HepG2 (cell line): ENCODE data around the gene PRPSAP2. TPM values are rescaled to one million over a fixed set of nuclear protein-coding genes. Genes with fewer than 3 reads are reported as not detected.

Source experiments
- ATAC-seq: fragments of 200-7000 bp; cut with Tn5 transposase; 3 replicates; pipeline ENCODE4 v1.9.1; 2020; ENCODE audit warnings: mild to moderate bottlenecking, moderate library complexity
- BruUV-seq: library from RNA; stranded (reverse); fragments of 400-500 nt; replicated peaks from 2 replicates; lab custom pipeline; 2021; lab: Mats Ljungman, UMichigan
- CTCF ChIA-PET: fragments of 300-600 bp; formaldehyde crosslinking; extraction: SDS; loops from one replicate; lab custom pipeline; 2021; ENCODE audit warnings: low total read pairs, inconsistent platforms, low intra/inter-chr PET ratio; lab: Yijun Ruan, JAX
- POLR2A ChIA-PET: fragments of 350-600 bp; sonication (Branson Sonifier 250); formaldehyde crosslinking; loops from one replicate; lab custom pipeline; 2020; ENCODE audit warnings: antibody characterized with exemption, inconsistent platforms; lab: Yijun Ruan, JAX
- DNase-seq: peaks from one replicate; pipeline ENCODE4 v3.0.0-alpha.2; 2015; ENCODE audit warnings: low spot score
- FAIRE-seq: peaks from 3 replicates; lab custom pipeline; 2011; peaks lifted over from hg19 to GRCh38; lab: Jason Lieb, UNC
- H2AFZ ChIP-seq: one replicate; pipeline ENCODE4 v1.6.1; 2011; ENCODE audit warnings: low read length, inconsistent platforms
- H3K27ac ChIP-seq: fragments of 300-600 bp; 3 replicates; pipeline ENCODE4 v1.8.0; 2011; ENCODE audit warnings: mixed run types, mild to moderate bottlenecking, mixed read lengths, low read length, inconsistent platforms; ENCODE audit not compliant: insufficient read depth; ENCODE audit errors: extremely low read length
- H3K27me3 ChIP-seq, 2 experiments: fragments of 200-600 bp in 1 of 2; 2 replicates in 1 of 2; 3 replicates in 1 of 2; pipeline versions ENCODE4 v1.6.0 to v1.8.0; 2011; ENCODE audit warnings: low read length in 2 of 2, mild to moderate bottlenecking in 2 of 2, moderate library complexity in 2 of 2, inconsistent platforms in 1 of 2; ENCODE audit not compliant: insufficient read depth in 2 of 2, control insufficient read depth in 1 of 2
- H3K36me3 ChIP-seq, 2 experiments: fragments of 200-600 bp in 1 of 2; replicated peaks in 1 of 2; 2 replicates in 1 of 2; 3 replicates in 1 of 2; pipeline versions ENCODE4 v1.5.1 to v1.8.0; 2011; ENCODE audit warnings: low read length in 2 of 2, inconsistent platforms in 1 of 2; ENCODE audit not compliant: insufficient read depth in 2 of 2, control insufficient read depth in 1 of 2
- H3K4me1 ChIP-seq: 2 replicates; pipeline ENCODE4 v1.5.1; 2012; ENCODE audit warnings: low read length, inconsistent platforms; ENCODE audit not compliant: insufficient read depth
- H3K4me2 ChIP-seq: 2 replicates; pipeline ENCODE4 v1.6.0; 2011; ENCODE audit warnings: low read depth, low read length, inconsistent platforms
- H3K4me3 ChIP-seq, 3 experiments: fragments of 200-600 bp in 1 of 3; sonication (generic), shearing (Covaris generic) in 1 of 3; replicated peaks in 1 of 3; 2 replicates each; pipeline ENCODE4 v1.5.1; 2011 to 2016; ENCODE audit warnings: low read length in 3 of 3, inconsistent platforms in 2 of 3, low read depth in 2 of 3, mild to moderate bottlenecking in 2 of 3, control low read depth in 1 of 3, mixed read lengths in 1 of 3; ENCODE audit not compliant: insufficient read depth in 1 of 3
- H3K79me2 ChIP-seq: one replicate; pipeline ENCODE4 v1.6.1; 2011; ENCODE audit warnings: low read length, inconsistent platforms; ENCODE audit not compliant: insufficient read depth
- H3K9ac ChIP-seq: 2 replicates; pipeline ENCODE4 v1.6.0; 2011; ENCODE audit warnings: mild to moderate bottlenecking, low read depth, low read length, inconsistent platforms; ENCODE audit not compliant: insufficient read depth
- H3K9me3 ChIP-seq: 2 replicates; pipeline ENCODE4 v1.5.1; 2012; ENCODE audit warnings: mild to moderate bottlenecking, low read length
- H4K20me1 ChIP-seq: 2 replicates; pipeline ENCODE4 v1.6.0; 2011; ENCODE audit warnings: inconsistent platforms, mild to moderate bottlenecking, low read length, moderate library complexity; ENCODE audit not compliant: insufficient read depth
- CEBPG ChIP-seq: IDR thresholded peaks from 2 replicates; pipeline ENCODE4 v1.6.1; 2016
- FOXJ3 ChIP-seq: sonication (generic); formaldehyde crosslinking; IDR thresholded peaks from 2 replicates; pipeline ENCODE4 v1.4.0; 2020; ENCODE audit warnings: missing genetic modification reagents, mild to moderate bottlenecking, borderline replicate concordance
- FOXK1 ChIP-seq: sonication (generic); formaldehyde crosslinking; IDR thresholded peaks from 2 replicates; pipeline ENCODE4 v1.4.0; 2020; ENCODE audit warnings: low read depth, missing genetic modification reagents, borderline replicate concordance
- GATAD2A ChIP-seq: IDR thresholded peaks from 2 replicates; pipeline ENCODE4 v1.6.1; 2016
- MEIS2 ChIP-seq: sonication (generic); formaldehyde crosslinking; IDR thresholded peaks from 2 replicates; pipeline ENCODE4 v1.9.0; 2021; ENCODE audit warnings: mild to moderate bottlenecking, missing genetic modification reagents
- MTA3 ChIP-seq: sonication (generic); formaldehyde crosslinking; IDR thresholded peaks from 2 replicates; pipeline ENCODE4 v1.4.0; 2020; ENCODE audit warnings: missing genetic modification reagents
- NR1H2 ChIP-seq: sonication (generic); formaldehyde crosslinking; IDR thresholded peaks from 2 replicates; pipeline ENCODE4 v1.8.1; 2022; ENCODE audit warnings: low read depth, missing genetic modification reagents, borderline replicate concordance
- SAP130 ChIP-seq: IDR thresholded peaks from 2 replicates; pipeline ENCODE4 v1.6.1; 2016; ENCODE audit warnings: low read depth
- SRY ChIP-seq: sonication (generic); formaldehyde crosslinking; IDR thresholded peaks from 2 replicates; pipeline ENCODE4 v1.8.0; 2022; ENCODE audit warnings: mild to moderate bottlenecking, missing genetic modification reagents
- ZNF543 ChIP-seq: sonication (generic); formaldehyde crosslinking; IDR thresholded peaks from 2 replicates; pipeline ENCODE4 v1.4.0; 2020; ENCODE audit warnings: mild to moderate bottlenecking, missing genetic modification reagents
- WGBS: methylation state at CpG from one replicate; pipeline ENCODE4 v1.1.6; 2017; ENCODE audit warnings: low lambda C conversion rate; 5-methylcytosine and 5-hydroxymethylcytosine counted together
- in situ Hi-C: cut with HindIII; loops from 2 replicates; pipeline ENCODE4 v1.10.0; 2017; ENCODE audit warnings: low pct_unique_long_range_greater_than_20kb; ENCODE audit not compliant: extremely low pct_ligation_motif_present
- intact Hi-C: fragments of 100-400 bp; cut with micrococcal nuclease; formaldehyde crosslinking; loops from one replicate; pipeline ENCODE4 v1.10.0; 2022; ENCODE audit not compliant: unreplicated experiment
- polyA plus RNA-seq, 8 experiments: library from polyadenylated mRNA; depleted of rRNA in 3 of 8; stranded (reverse) in 7 of 8; unstranded in 1 of 8; fragments of >200 nt; fragmentation: Illumina TruSeq in 4 of 8; extraction: Trizol in 4 of 8; gene quantifications; 2 replicates each; pipeline versions ENCODE4 v1.2.1 to v1.2.3, GENCODE V29; 2011 to 2016; ENCODE audit warnings: low read depth in 4 of 8, missing spikeins in 1 of 8, mixed read lengths in 1 of 8; ENCODE audit not compliant: insufficient read depth in 1 of 8
- total RNA-seq, 5 experiments: library from RNA; depleted of rRNA; stranded (reverse); fragments of >200 nt; fragmentation: Illumina TruSeq; extraction: Trizol; gene quantifications; 2 replicates each; pipeline ENCODE4 v1.2.3, GENCODE V29; 2016; ENCODE audit warnings: low read depth in 1 of 5
- TF ChIP-seq, protein P1 (sequence below): sonication (generic); formaldehyde crosslinking; IDR thresholded peaks from 2 replicates; pipeline ENCODE4 v1.4.0; 2020; ENCODE audit warnings: missing genetic modification reagents

PRPSAP2 gene
- total and polyA plus RNA-seq, 2 of the 13 experiments (the other 11 are each of a cell fraction or from before 2014, with no cell fraction given), result 34.0 to 58.9 TPM

DNA sequence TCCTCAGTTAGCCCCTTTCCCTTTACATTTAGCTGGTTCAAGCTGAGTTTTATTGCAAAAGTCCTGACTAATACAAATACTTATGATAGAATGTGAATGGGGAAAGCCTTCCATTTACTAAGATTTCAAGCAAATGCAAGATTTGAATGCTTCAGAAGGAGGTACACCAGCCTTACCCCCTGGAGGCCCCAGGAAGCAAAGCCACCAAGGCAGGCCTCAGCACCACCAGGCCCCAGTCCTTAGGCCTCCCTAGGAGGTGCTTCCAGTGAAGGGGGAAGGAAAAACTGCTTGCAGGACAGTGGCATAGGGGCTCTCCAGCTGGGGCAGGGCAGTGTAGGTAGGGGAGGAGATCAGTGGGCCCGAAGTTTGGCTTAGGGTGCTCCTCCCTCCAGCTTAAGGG is 7.3 kb upstream of the PRPSAP2 start:
- CTCF ChIA-PET, result no interaction called here

More for the DNA sequence above, 7.3 kb upstream of the PRPSAP2 start:
- H2AFZ ChIP-seq, result no peak overlapping the region
- H3K4me3 ChIP-seq, result no peak overlapping the region
- H3K36me3 ChIP-seq, result no peaks in the 10 kb centered on the region
- no peaks in the 10 kb centered on the region for H4K20me1 ChIP-seq
- H3K79me2 ChIP-seq, result no peaks in the 10 kb centered on the region
- no peak overlapping the region for H3K9ac ChIP-seq
- H3K4me2 ChIP-seq, result 0 out of 2 replicates have a peak overlapping the region, but pooled peaks have one; percentile 5
- BruUV-seq, result no TSS peak
- H3K4me1 ChIP-seq, result peaks cover 23% of the 10 kb centered on the region
- TF ChIP-seq MTA3 (CRISPR knock-in tag), result no peak
- TF ChIP-seq NR1H2 (CRISPR knock-in tag), result no peak
- no peak for TF ChIP-seq SAP130 (CRISPR knock-in tag)
- no peak for TF ChIP-seq FOXJ3 (CRISPR knock-in tag)
- no peak for TF ChIP-seq CEBPG (CRISPR knock-in tag)
- TF ChIP-seq FOXK1 (CRISPR knock-in tag), result no peak
- no peak for TF ChIP-seq MEIS2 (CRISPR knock-in tag)
- TF ChIP-seq, protein P1, sequence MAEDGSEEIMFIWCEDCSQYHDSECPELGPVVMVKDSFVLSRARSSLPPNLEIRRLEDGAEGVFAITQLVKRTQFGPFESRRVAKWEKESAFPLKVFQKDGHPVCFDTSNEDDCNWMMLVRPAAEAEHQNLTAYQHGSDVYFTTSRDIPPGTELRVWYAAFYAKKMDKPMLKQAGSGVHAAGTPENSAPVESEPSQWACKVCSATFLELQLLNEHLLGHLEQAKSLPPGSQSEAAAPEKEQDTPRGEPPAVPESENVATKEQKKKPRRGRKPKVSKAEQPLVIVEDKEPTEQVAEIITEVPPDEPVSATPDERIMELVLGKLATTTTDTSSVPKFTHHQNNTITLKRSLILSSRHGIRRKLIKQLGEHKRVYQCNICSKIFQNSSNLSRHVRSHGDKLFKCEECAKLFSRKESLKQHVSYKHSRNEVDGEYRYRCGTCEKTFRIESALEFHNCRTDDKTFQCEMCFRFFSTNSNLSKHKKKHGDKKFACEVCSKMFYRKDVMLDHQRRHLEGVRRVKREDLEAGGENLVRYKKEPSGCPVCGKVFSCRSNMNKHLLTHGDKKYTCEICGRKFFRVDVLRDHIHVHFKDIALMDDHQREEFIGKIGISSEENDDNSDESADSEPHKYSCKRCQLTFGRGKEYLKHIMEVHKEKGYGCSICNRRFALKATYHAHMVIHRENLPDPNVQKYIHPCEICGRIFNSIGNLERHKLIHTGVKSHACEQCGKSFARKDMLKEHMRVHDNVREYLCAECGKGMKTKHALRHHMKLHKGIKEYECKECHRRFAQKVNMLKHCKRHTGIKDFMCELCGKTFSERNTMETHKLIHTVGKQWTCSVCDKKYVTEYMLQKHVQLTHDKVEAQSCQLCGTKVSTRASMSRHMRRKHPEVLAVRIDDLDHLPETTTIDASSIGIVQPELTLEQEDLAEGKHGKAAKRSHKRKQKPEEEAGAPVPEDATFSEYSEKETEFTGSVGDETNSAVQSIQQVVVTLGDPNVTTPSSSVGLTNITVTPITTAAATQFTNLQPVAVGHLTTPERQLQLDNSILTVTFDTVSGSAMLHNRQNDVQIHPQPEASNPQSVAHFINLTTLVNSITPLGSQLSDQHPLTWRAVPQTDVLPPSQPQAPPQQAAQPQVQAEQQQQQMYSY (CRISPR knock-in tag), result no peak
- no peak for TF ChIP-seq SRY (CRISPR knock-in tag)
- no peak for TF ChIP-seq GATAD2A (CRISPR knock-in tag)
- TF ChIP-seq ZNF543 (CRISPR knock-in tag), result no peak
- POLR2A ChIA-PET, result no interaction called here
- in situ Hi-C loops, result no loop called here
- no peak for DNase-seq
- no peaks in the 10 kb centered on the region; a peak in 1 of 5 replicates for H3K27me3 ChIP-seq
- no peaks in the 10 kb centered on the region for H3K9me3 ChIP-seq
- intact Hi-C loops, result no loop called here
- WGBS, result 0% methylated on average over 1 of the region's 1 CpG
- ATAC-seq, result peak; percentile 55
- no peak for FAIRE-seq
- no peak overlapping the region for H3K27ac ChIP-seq
